GM18505 (cell line): ENCODE results near the gene TTC28.

Source experiments
- ATAC-seq: cut with Tn5 transposase; IDR thresholded peaks from one replicate; pipeline ENCODE4 v1.9.1; 2021; ENCODE audit not compliant: unreplicated experiment
- POLR2A ChIP-seq: IDR thresholded peaks from 4 replicates; pipeline ENCODE4 v1.6.1; 2011; ENCODE audit warnings: borderline replicate concordance; ENCODE audit not compliant: insufficient read depth, insufficient read length; ENCODE audit errors: extremely low read depth

Gene TTC28

DNA sequence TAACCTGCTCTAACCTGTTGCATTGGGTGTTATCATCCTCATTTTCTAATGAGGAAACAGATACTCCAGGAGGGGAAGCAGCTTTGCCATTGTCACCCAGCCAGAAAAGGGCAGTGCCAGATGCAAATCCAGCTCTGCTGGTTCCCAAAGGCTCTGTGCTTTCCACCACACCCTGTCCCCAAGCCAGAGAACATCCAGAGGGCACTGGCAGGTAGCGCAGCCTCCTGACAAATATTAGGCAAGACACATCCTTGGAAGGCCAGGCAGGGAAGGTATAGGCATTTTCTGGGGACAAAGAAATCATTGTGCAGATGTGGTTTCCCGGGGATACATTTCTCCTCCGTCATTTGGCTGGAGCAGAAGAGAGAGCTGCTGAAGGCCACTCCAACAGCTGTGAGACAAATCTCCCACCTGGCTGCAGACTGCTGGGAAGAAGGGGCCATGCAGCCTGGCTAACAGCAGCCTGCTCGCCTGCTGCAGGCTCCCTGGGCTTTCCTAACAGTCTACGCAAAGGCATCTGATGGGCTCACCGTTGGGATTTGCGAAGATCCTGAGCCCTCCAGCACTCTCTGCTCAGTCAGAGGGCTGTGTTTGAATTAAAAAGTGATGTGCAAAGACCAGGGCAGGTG lies 666.7 kb downstream of the TTC28 start:
- no peak for ATAC-seq
- no peak for TF ChIP-seq POLR2A

DNA sequence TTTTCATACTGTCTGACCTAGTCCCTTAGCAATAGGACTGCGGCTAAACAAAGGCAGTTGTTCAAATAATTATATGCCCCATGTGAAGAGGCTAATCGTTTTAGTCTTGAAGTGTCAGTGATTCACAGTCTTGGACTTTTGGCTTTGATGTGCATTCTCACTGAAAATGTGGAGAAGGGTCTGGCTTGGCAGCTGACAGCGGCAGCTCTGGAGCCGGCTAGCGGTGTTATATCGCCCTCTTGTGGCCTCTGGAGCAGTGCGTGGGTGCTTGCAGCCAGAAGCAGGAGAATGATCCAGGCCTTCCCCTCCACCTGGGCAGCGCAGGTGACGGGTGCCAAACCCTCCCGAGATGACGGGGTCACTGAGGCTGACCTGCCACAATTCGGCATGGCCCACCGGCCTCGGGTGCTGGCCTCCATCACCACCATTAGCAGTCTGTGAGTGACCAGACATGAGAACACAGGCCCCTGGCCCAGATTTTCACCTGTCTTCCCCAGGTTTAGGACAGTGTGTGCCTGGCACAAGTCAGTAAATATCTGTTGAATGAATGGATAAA lies 670.3 kb downstream of the TTC28 start:
- no peak for ATAC-seq

DNA sequence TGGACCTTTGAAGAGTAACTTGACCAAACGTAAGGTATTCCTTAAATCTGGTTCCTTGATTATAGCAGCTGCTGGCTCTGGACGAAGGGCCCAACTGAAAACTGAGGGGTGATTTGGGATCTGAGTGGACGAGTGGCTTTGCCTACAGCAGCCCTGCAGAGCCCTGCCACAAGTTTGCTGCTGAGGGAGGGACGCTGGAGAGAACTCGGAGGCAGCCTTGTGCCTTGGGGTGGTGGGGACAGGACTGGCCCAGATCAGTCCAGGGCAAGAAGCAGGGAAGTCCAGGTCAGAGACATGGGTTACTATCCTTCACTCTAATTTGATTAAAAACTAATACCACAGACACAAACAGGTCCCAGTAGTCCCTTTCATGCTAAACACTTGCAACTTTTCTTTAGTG lies 671.0 kb downstream of the TTC28 start:
- no peak for ATAC-seq
- TF ChIP-seq POLR2A, result no peak

More for the DNA sequence above, 670.3 kb downstream of the TTC28 start:
- no peak for TF ChIP-seq POLR2A

DNA sequence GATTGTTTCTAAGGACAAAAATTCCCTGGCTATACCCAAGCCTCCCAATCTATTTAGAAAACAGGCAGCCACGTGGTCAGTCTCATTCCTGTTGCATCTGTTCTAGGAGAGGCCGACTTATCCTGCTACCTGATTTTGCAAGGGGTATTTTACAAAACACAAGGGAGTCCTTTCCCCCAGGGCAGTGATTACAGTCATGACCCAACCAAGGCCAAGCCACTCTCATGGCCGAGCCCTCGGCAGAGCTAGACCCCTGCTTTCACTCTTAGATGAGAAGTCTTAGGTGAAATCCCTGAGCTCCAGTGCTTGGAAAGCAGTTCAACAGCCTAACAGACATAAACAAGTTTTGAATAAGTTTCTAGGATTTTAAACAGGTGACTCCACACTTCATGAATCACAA lies 671.6 kb downstream of the TTC28 start:
- TF ChIP-seq POLR2A, result no peak
- ATAC-seq, result no peak

DNA sequence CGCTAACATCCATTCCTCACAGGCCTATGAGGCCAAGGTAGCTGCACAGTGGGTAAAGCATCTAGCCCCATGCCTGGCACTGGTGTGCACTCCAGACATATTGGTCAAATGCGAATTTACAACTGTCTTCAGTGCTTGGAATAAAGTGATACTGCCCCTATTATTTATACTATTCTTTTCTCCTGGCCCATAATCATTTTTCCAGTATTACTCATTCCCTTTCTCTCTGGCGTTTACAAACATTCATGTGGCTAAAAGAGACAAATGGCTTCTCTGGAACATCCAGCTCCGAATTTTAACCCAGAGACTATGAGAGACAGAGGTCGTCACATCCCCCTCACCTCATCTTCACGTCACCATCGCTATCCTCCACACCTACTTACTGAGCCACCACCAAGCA lies 673.4 kb downstream of the TTC28 start:
- TF ChIP-seq POLR2A, result no peak
- no peak for ATAC-seq

DNA sequence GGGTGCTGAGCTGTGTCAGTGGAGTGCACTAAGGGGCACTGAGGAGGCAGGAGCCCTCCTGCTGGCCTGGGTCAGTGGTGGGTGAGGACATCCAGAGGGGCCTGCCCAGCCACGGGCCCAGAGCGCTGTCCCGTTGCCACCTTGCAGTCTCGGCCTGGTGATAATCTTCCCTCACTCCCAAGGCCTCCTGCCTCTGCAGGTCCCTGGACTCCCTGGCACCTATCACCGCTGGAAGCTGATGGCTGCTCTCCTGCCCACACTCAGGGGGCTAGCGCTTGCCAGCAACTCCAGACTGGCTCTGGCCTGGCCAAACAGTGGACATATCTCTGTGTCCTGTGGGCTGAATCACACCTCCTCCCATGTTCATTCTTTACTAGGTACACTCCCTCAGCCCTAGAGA lies 674.1 kb downstream of the TTC28 start:
- no peak for TF ChIP-seq POLR2A

DNA sequence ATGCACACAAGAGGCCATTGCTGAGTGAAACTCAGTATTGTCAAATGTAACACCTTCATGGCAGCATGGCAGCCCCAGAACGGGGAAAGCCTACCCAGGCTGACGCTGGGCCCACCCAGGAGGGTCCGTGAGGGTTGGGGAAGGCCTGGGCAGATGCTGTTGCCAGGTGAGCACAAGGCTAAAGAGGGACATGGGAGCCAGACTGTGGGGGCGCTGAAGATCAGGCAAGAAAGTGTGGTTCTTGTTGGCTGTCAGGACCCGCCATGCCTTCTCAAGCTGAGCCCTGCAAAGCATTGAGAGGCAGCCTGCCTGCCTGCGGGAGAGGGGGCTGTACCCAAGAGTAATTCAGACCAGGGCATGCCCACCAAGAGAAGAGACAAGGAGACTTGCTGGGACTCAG lies 675.6 kb downstream of the TTC28 start:
- no peak for ATAC-seq
- TF ChIP-seq POLR2A, result no peak

More for the DNA sequence above, 674.1 kb downstream of the TTC28 start:
- no peak for ATAC-seq

DNA sequence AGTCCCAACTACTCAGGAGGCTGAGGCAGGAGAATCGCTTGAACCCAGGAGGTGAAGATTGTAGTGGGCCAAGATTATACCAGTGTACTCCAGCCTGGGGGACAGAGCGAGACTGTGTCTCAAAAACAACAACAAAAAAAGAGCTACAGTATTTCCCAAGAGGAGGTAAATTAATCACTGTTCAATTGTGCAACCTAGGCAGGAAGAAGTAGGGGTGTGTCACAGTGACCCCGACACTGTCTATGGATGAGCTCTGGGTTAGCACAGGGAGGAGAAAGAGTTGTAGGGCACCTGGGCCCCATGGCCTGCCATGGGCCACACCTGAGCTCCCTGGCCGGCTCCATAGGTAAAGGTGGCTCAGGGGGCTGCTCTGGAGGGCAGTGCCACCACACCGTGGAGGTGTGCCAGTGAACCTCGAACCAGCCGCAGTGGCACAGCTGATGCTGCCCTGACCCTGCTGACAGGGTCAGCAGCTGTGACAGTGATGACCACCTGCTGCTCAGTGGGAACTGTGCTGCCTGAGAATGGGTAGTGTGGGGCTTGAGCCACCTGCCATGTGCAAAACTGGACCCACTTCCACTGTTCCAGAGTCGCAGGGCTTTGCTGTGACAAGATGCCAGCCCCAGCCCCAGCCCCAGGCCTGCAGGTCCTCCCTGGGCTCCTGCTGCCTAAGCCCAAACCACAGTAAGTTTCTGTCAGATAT lies 676.6 kb downstream of the TTC28 start:
- ATAC-seq, result no peak
- TF ChIP-seq POLR2A, result no peak

DNA sequence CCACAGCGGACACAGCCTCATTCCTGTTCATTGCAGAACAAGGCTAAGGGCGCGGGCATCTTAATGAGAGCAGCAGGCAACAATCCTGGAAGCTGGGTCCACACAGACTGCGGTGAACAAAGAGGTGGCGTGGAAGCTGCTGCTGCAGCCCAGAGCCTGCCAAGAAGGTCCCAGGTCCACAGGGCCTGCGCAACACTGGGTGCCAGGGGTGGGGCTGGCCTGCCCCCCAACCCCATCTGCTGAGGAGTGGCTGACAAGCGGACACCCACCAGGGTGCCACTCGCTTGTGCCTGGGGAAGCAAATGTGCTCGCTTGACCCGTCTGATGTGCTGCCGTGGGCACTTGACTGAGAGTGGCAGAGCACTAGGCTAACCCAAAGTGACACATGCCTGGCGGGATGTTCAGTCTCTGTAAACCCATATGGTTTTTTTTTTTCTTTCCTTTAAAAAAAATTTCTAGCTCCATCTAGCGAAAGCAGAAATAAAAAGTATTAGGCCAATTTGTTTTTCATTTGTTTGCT lies 677.4 kb downstream of the TTC28 start:
- TF ChIP-seq POLR2A, result no peak
- ATAC-seq, result no peak

DNA sequence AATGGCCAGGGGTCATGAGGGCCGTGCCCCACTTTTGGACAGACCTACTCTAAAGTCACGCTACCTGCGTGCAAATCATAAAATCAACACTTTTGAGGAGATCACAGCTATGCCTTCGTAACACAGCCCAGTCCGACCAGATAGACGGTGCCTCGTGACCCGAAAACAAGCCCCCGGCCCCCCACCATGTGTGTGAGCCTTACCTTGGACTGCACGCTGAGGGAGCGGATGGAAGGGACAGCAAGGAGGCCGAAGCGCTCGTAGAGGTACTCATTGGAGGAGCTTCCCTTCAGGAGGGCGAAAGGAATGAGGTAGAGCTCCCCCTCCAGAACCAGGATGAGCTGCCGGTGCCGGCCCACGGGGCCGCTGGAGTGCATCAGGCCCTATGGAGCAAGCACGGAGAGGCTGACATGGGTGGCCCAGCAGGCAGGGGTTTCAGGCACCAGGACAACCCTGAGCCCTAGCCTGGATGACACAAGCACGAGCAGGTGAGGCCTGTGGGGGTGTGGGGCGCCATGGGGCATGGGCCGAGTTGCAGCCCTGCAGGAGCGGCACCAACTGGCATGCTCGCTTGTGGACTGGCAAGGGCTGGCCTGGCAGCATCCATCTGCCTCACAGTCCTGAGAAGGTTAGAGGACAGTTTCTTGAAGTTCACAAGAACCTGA lies 678.3 kb downstream of the TTC28 start:
- ATAC-seq, result no peak
- TF ChIP-seq POLR2A, result no peak

DNA sequence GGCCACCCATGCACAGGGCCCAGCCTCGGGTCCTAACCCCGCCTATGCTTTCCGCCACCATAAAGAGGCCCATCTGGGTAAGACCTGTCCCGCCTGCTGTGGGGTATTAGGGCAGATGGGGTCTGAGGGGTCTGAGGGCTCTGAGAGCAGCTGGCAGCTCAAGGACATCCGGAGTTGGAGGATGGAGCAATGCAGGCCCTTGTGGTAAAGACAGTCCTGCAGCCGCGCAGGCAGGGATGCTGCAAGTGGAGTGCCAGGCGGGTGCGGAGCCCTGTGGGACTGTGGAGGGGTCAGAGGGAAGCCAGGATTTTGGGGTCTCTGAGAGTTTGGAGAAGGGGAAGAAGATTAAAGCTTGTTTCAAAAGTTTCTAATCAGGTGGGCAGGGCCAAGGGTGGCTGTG lies 679.3 kb downstream of the TTC28 start:
- no peak for TF ChIP-seq POLR2A
- ATAC-seq, result no peak

DNA sequence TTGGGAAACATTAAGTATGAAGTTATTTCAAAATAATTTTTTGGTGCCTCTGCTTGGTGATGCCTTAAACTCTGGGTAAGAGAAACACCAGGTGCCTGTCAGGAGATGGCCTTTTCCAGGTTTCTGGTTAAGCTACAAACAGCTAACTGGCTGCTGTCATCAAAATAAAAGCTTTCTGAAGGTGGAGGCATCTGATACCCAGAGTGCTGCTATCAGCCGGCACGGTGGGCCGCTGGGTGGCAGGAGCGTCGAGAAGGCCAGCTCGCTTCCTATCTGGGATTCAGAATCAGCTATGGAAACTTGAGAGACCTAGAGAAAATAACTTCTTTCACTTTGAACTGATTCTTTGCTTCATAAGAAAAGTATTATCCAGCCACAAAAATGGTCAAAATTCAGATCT lies 679.8 kb downstream of the TTC28 start:
- no peak for TF ChIP-seq POLR2A

More for the DNA sequence above, 679.8 kb downstream of the TTC28 start:
- no peak for ATAC-seq
